Nucleus accumbens (tissue), 56 donors: Measurements from ENCODE around the gene CCSER1.

ENCODE experiments used
- DNase-seq, 56 donors: peaks; one replicate each; lab custom pipeline; 2025; lab: John Stamatoyannopoulos, UW

Gene CCSER1

GRCh38 chr4:90798948-90799347 is 671.8 kb downstream of the CCSER1 start:
- no peak for DNase-seq

- DNase-seq = no peak
Observed at GRCh38 chr4:90799895-90800294, 672.7 kb downstream of the CCSER1 start.

- DNase-seq = no peak
Observed at GRCh38 chr4:90815569-90815968, 688.4 kb downstream of the CCSER1 start.

GRCh38 chr4:90816754-90817153 is 689.6 kb downstream of the CCSER1 start:
- no peak for DNase-seq

- DNase-seq = no peak
Observed at GRCh38 chr4:90824266-90825150, 697.3 kb downstream of the CCSER1 start.

- DNase-seq = no peak
Observed at GRCh38 chr4:90825849-90826248, 698.7 kb downstream of the CCSER1 start.

- no peak for DNase-seq
Observed at GRCh38 chr4:90833706-90834105, 706.5 kb downstream of the CCSER1 start.

- no peak for DNase-seq
Observed at GRCh38 chr4:90837241-90837640, 710.0 kb downstream of the CCSER1 start.

- DNase-seq = peak in 2 of 56 donors; percentile 4 to 55
Observed at GRCh38 chr4:90838859-90839258, 711.7 kb downstream of the CCSER1 start.

- DNase-seq = no peak
Observed at GRCh38 chr4:90840291-90840690, 713.1 kb downstream of the CCSER1 start.

GRCh38 chr4:90840828-90841227 is 713.6 kb downstream of the CCSER1 start:
- no peak for DNase-seq

- DNase-seq = no peak
Observed at GRCh38 chr4:90841676-90842075, 714.5 kb downstream of the CCSER1 start.

- DNase-seq = no peak
Observed at GRCh38 chr4:90842960-90843359, 715.8 kb downstream of the CCSER1 start.

GRCh38 chr4:90844241-90844640 is 717.0 kb downstream of the CCSER1 start:
- DNase-seq = no peak

GRCh38 chr4:90845777-90846176 is 718.6 kb downstream of the CCSER1 start:
- no peak for DNase-seq

GRCh38 chr4:90852237-90852636 is 725.0 kb downstream of the CCSER1 start:
- peak in 6 of 56 donors; percentile 1 to 12 (median 4) for DNase-seq

- DNase-seq = no peak
Observed at GRCh38 chr4:90855111-90855510, 727.9 kb downstream of the CCSER1 start.

- no peak for DNase-seq
Observed at GRCh38 chr4:90857081-90857820, 730.1 kb downstream of the CCSER1 start.

- DNase-seq = no peak
Observed at GRCh38 chr4:90875791-90876190, 748.6 kb downstream of the CCSER1 start.

- no peak for DNase-seq
Observed at GRCh38 chr4:90876296-90876695, 749.1 kb downstream of the CCSER1 start.

GRCh38 chr4:90883519-90883918 is 756.3 kb downstream of the CCSER1 start:
- no peak for DNase-seq

GRCh38 chr4:90888571-90888970 is 761.4 kb downstream of the CCSER1 start:
- no peak for DNase-seq
